Coronary artery (tissue), 2 donors: ENCODE measurements around the gene TREX2.

ENCODE experiments used
- DNase-seq: peaks from one replicate; pipeline ENCODE4 v3.0.0-alpha.2; 2017; ENCODE audit warnings: low spot score
- H3K27ac ChIP-seq, 2 donors: fragments of 200-600 bp; sonication (generic); one replicate each; pipeline ENCODE4 v1.5.1; 2016 to 2019
- H3K4me3 ChIP-seq: fragments of 200-600 bp; sonication (generic); 2 replicates; pipeline ENCODE4 v1.5.1; 2016; ENCODE audit warnings: mild to moderate bottlenecking, moderate library complexity
- CTCF ChIP-seq: fragments of 200-600 bp; sonication (generic); IDR thresholded peaks from one replicate; pipeline ENCODE4 v1.5.1; 2019; ENCODE audit warnings: antibody characterized with exemption

Gene TREX2

GRCh38 chrX:153430796-153431195 lies 15.1 kb downstream of the TREX2 start:
- TF ChIP-seq CTCF = no peak
- DNase-seq = no peak
- H3K4me3 ChIP-seq = no peak overlapping the region
- H3K27ac ChIP-seq = no peak overlapping the region

GRCh38 chrX:153426204-153426603 lies 19.7 kb downstream of the TREX2 start:
- no peak for DNase-seq
- H3K27ac ChIP-seq = no peak overlapping the region
- no peak overlapping the region for H3K4me3 ChIP-seq
- TF ChIP-seq CTCF = no peak

- H3K4me3 ChIP-seq = no peak overlapping the region
- TF ChIP-seq CTCF = no peak
- H3K27ac ChIP-seq = no peak overlapping the region
- no peak for DNase-seq
Measured at GRCh38 chrX:153423652-153424051, 22.2 kb downstream of the TREX2 start.

- no peak overlapping the region for H3K4me3 ChIP-seq
- no peak for TF ChIP-seq CTCF
- H3K27ac ChIP-seq = no peak overlapping the region
- DNase-seq = no peak
Measured at GRCh38 chrX:153421856-153422255, 24.0 kb downstream of the TREX2 start.

- DNase-seq = no peak
- Histone ChIP-seq H3K4me3 (no peak overlapping the region), H3K27ac (no peak overlapping the region)
- TF ChIP-seq CTCF = no peak
Measured at GRCh38 chrX:153420851-153421599, 24.8 kb downstream of the TREX2 start.

- H3K4me3 ChIP-seq = no peak overlapping the region
- TF ChIP-seq CTCF = no peak
- DNase-seq = no peak
- H3K27ac ChIP-seq = no peak overlapping the region
Measured at GRCh38 chrX:153417637-153418036, 28.2 kb downstream of the TREX2 start.

GRCh38 chrX:153416781-153417450 lies 28.9 kb downstream of the TREX2 start:
- H3K27ac ChIP-seq = no peak overlapping the region
- DNase-seq = no peak
- no peak for TF ChIP-seq CTCF
- H3K4me3 ChIP-seq = no peak overlapping the region
